HUDEP-2 (cell line): ENCODE measurements around the gene CEACAM18.
A peak's percentile ranks its signal among the peaks of the same experiment; 100 is the strongest.
"Not testable (repeated sequence)": the region's sequence is repeated elsewhere in the genome, so short reads cannot be mapped to it uniquely, and the experiment has no call there.

ENCODE experiments used
- DNase-seq, 76 experiments: peaks; one replicate each; lab custom pipeline; 2025; ENCODE audit not compliant: unreplicated experiment in 76 of 76; lab: John Stamatoyannopoulos, UW

Gene CEACAM18

GRCh38 chr19:51488491-51488890 lies 10.2 kb downstream of the CEACAM18 start:
- DNase-seq, result no peak

DNA sequence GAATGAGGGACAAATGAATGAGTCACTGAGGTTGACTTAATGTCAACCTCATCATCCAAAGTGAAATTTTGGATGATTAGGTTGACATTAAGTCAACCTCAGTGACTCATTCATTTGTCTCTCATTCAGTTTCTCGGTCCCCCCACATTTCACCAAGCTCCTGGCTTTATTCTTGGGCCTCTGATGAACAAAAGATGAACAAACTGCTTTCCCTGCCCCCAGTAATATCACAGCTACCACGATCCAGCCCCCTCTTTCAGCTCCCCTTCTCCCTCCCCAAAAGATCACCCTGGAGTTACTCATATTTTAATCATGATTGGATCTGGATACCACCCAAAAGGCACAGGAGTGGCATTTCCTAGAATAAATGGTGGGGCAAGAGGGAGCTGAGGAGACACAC lies 10.8 kb downstream of the CEACAM18 start:
- DNase-seq, result no peak

DNA sequence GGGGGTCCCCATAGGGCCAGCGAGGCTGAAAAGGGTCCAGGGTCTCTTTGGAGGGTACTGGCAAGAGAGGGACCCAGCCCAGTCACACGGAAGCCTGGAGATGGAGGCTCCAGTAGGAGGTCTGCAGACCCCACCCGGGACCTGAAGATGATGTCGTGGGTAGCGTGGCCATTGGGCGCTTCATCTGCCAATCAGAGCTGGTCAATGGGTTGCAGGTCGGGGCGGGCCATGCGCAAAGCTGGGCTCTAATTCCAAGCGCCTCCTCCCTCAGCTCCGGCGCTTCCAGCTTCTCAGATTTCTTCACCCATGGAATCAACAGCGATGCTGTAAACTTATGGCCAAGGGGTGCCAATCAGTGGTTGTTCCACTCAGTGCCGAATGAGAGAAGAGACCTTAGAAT lies 12.3 kb downstream of the CEACAM18 start:
- DNase-seq, result no peak

- DNase-seq, result no peak
These were observed 13.2 kb downstream of the CEACAM18 start for GRCh38 chr19:51491586-51491985.

- DNase-seq, result no peak
These were observed 15.4 kb downstream of the CEACAM18 start for GRCh38 chr19:51493776-51494175.

GRCh38 chr19:51497666-51498065 lies 19.3 kb downstream of the CEACAM18 start:
- no peak for DNase-seq

- not testable (repeated sequence) for DNase-seq
These were observed 22.6 kb downstream of the CEACAM18 start for GRCh38 chr19:51500931-51501330.

DNA sequence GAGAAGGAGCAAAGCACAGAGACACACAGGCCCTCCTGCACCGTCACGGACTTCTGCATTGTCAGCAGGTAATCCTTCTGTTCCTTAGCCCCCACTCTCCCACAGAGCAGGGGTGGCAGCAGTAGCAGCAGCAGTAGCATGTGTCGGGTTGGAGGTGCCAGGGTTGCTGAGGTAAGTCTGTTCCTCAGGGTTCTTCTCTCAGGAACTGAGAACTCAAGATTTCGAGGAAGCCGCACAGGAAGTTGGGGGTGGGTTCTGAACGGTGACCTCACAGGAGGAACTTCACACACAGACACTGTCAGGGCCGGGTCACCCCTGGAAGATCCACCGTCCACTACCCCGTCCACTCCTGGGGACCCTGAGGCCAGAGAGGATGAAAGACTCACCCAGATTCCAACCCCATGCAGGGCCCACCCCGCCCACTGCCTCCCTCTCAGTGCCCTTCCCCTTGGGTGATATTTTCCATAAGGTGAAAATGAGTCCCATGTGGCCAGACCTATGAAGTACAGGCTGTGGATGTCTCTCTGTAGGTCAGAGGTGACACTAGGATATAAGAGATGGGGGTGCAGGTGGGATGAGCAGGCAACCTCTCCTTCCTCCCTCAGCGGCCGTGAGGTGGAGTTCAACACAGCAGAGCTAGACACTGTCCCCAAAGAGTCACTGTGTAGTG lies 23.4 kb downstream of the CEACAM18 start, which contains the start of gene SIGLEC12:
Gene SIGLEC12 (minus strand): TSS at position 207 of the 670 bp plus-strand sequence. CDS start 67 bp downstream, at position 140.
- no peak for DNase-seq

GRCh38 chr19:51503286-51503817 lies 25.0 kb downstream of the CEACAM18 start:
- no peak for DNase-seq

DNA sequence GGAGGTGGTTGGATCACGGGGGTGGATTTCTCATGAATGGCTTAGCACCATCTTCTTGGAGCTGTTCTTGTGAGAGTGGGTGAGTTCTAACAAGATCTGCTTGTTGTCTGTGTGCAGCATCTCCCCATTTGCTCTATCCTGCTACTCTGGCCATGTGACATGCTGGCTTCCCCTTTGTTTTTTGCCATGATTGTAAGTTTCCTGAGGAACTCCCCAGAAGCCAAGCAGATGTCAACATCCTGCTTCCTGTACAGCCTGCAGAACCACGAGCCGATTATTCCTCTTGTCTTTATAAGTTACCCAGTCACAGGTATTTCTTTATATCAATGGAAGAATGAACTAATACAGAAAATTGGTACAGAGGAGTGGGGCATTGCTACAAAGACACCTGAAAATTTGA lies 25.6 kb downstream of the CEACAM18 start:
- DNase-seq, result no peak

DNA sequence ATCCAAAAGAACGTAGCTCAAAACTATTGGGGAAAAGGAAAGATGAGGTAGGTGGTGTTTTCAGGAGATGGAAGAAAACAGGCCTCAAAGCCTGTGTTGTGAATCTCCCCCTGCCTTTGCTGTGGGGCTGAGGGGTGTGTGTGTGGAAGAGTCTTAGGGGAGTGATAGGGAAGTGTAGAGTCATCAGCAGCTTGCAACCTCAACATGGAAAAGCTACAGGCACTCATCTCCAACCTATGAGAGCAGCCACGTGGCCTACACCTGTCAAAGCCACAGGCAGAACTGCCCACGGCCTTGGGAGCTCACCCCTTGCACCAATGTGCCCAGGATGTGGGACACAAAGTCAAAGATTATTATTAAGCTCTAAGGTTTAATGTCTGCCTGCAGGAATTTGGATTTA lies 27.6 kb downstream of the CEACAM18 start:
- DNase-seq, result no peak

- DNase-seq, result peak in 1 of 76 experiments; percentile 9
These were observed 28.9 kb downstream of the CEACAM18 start for GRCh38 chr19:51507192-51507591.

DNA sequence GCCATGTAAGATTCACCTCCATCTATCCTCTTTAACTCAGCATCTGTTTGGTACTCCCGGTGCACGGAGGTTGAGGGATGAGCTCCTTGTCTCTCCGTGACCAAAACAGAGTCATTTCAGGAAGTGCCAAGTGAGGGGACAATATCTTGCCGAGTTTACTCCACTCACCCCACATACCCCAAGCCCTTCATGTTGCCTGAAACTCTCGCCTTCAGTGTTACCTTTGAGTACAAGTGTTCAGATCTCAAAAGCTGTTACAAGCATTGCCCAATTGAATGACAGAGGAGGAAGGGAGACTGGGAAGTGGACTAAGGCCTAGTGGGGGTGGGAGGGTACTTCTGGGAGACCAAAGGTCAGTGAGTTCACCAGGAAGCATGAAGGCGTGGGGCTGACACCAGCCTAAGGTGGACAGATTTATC lies 29.3 kb downstream of the CEACAM18 start:
- peak in 4 of 76 experiments; percentile 21 to 38 (median 33) for DNase-seq

DNA sequence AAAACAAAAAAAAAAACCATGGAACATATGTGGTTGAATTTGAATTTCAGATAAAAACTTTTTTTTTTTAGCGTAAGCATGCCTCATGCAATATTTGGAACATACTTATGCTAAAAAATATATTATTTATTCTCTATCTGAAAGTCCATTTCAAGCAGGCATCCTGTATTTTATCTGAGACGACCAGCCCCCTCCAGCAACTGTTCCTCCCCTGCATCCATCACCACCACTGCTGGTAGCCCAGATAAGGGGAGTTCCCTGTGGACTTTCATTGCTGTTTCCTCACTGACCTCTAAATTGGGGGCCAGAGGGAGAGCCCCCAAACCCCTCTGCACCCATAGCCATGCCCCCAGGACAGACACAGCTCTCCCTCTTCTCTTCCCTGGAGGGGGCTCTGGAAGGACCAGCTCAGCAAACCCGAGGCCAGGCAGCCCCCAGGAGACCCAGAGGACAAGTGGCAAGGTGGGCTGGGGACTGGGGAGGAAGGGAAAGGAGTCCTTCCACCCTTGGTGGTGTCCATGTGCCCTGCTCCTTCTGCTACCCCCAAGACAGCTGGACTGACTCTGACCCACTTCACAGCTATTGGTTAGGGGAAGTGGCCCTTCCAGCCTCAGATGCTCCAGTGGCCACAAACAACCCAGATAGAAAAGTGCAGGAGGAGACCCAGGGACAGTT lies 29.9 kb downstream of the CEACAM18 start:
- peak in 53 of 76 experiments; percentile 6 to 71 (median 39) for DNase-seq

GRCh38 chr19:51509823-51510660 lies 31.7 kb downstream of the CEACAM18 start:
- DNase-seq, result no peak

DNA sequence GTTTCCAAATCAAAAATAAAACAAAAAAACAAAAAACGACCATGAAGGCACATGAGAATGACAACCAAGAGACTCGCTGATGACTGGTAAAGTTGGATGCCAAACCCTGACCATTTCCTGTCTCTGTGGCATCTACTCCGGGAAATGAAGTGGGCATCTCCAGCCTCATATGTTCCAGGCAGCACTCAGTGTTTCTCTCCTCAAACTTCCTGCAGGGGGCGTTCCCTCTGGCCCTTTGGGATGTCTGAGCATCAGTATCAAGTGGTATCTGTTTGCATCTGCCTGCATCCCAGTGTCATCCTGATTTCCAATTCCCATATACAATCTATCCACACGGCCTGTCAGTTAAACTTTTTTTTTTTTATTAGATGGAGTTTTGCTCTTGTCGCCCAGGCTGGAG lies 33.0 kb downstream of the CEACAM18 start:
- peak in 18 of 76 experiments; percentile 6 to 33 (median 16) for DNase-seq

DNA sequence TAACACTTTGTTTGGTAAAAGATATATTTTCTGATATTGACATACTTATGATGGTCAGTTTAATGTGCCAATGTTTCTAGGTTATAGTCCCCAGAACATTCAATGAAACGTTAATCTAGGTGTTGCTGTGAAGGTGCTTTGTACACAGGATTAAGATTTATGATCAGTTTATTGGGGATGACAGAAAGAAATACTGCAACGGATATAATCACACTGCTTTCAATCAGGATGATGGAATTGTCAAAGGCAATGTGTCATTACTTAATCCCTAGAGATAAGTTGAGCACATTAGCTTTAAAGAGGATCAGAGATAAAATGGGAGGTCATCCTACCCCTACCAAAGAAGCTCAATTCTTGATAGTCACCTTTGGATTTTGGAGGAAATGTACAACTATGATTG lies 35.6 kb downstream of the CEACAM18 start:
- DNase-seq, result no peak

DNA sequence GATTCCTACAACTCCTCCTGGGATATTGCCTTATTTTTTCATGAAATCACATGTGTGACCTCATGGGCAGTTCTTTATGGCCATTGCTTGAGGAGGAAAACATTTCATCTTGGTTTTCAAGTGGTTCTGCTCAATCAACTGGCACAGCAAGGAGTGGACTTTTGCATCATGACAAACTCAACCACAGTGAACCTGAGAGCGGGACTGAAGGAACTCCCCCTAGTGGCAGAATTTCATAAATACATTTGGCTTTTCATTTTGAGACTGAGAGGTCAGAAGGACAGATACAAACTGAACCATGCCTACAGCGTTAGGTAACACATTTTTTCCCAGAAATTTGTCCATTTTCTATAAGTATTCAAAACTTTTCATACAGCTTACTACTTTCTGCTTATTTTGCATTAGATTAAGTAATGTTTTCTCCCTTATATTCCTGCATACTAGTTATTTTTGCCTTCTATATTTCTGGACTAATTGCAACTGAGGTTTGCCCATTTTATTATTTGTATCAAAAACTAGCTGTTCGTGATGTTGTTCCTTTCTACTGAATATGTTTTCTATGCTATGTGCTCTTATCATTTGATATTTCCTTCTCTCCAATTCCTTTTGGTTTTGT lies 36.6 kb downstream of the CEACAM18 start:
- DNase-seq, result peak in 47 of 76 experiments; percentile 10 to 86 (median 75)

- DNase-seq, result no peak
These were observed 42.4 kb downstream of the CEACAM18 start for GRCh38 chr19:51520728-51521127.

DNA sequence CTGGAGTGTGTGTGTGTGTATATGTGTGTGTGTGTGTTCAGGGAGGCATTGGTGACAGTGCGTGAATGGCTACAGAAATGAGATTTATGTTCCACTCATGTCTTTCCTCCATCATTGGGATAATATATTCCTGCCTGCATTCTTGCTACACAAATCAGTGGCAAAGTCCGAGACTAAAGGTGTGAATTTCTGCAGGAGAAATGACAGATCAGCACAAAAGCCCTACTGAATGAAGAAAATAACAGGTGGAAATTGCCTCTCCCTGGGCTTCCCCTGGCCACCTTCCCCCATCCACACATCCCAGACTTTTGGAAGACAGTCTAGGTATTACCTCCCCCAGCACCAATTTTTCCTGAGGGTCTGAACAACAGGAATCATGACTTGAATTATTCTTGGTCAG lies 43.0 kb downstream of the CEACAM18 start:
- no peak for DNase-seq

- no peak for DNase-seq
These were observed 43.4 kb downstream of the CEACAM18 start for GRCh38 chr19:51521781-51522180.
